GM18520 (cell line): Measurements from ENCODE around the gene SMC3.
"Not testable (repeated sequence)": the region's sequence is repeated elsewhere in the genome, so short reads cannot be mapped to it uniquely, and the experiment has no call there.

Experiments
- ATAC-seq: cut with Tn5 transposase; IDR thresholded peaks from one replicate; pipeline ENCODE4 v1.9.1; 2021; ENCODE audit not compliant: unreplicated experiment

The SMC3 gene

GRCh38 chr10:110576220-110576619 is 8.7 kb downstream of the SMC3 start:
- no peak for ATAC-seq

GRCh38 chr10:110577056-110577455 is 9.6 kb downstream of the SMC3 start:
- ATAC-seq = no peak

- ATAC-seq = no peak
These were observed 16.5 kb downstream of the SMC3 start for GRCh38 chr10:110584006-110584405.

GRCh38 chr10:110591760-110592159 is 24.3 kb downstream of the SMC3 start:
- ATAC-seq = no peak

- no peak for ATAC-seq
These were observed 30.0 kb downstream of the SMC3 start for GRCh38 chr10:110597476-110597875.

- ATAC-seq = no peak
These were observed 33.1 kb downstream of the SMC3 start for GRCh38 chr10:110600487-110601101.

- no peak for ATAC-seq
These were observed 34.1 kb downstream of the SMC3 start for GRCh38 chr10:110601581-110601980.

- ATAC-seq = no peak
These were observed 40.6 kb downstream of the SMC3 start for GRCh38 chr10:110608087-110608486.

- no peak for ATAC-seq
These were observed 42.1 kb downstream of the SMC3 start for GRCh38 chr10:110609605-110610004.

GRCh38 chr10:110610308-110610774 is 42.8 kb downstream of the SMC3 start:
- peak; percentile 23 for ATAC-seq

GRCh38 chr10:110610781-110611180 is 43.3 kb downstream of the SMC3 start:
- ATAC-seq = not testable (repeated sequence)

- peak; percentile 27 for ATAC-seq
These were observed 44.6 kb downstream of the SMC3 start for GRCh38 chr10:110612087-110612486.

GRCh38 chr10:110612629-110613028 is 45.1 kb downstream of the SMC3 start:
- ATAC-seq = no peak

GRCh38 chr10:110613341-110613995 is 46.0 kb downstream of the SMC3 start:
- ATAC-seq = peak; percentile 2

- peak; percentile 50 for ATAC-seq
These were observed 46.6 kb downstream of the SMC3 start for GRCh38 chr10:110613996-110614495.

GRCh38 chr10:110615057-110615747 is 47.7 kb downstream of the SMC3 start:
- no peak for ATAC-seq

- no peak for ATAC-seq
These were observed 49.1 kb downstream of the SMC3 start for GRCh38 chr10:110616493-110617033.

GRCh38 chr10:110617425-110618229 is 50.1 kb downstream of the SMC3 start:
- no peak for ATAC-seq

GRCh38 chr10:110618230-110618610 is 50.7 kb downstream of the SMC3 start:
- ATAC-seq = no peak

- ATAC-seq = no peak
These were observed 52.3 kb downstream of the SMC3 start for GRCh38 chr10:110619514-110620397.
